H1 (cell line): ENCODE data around the gene TLNRD1. TPM values are rescaled to one million over a fixed set of nuclear protein-coding genes. Genes with fewer than 3 reads are reported as not detected.

Source experiments
- CTCF ChIA-PET: fragments of 300-600 bp; sonication (Branson Sonifier 250); formaldehyde crosslinking; loops from one replicate; lab custom pipeline; 2021; ENCODE audit not compliant: partially characterized antibody; lab: Charles Lee
- POLR2A ChIA-PET: fragments of 300-600 bp; sonication (Branson Sonifier 250); formaldehyde crosslinking; loops from one replicate; lab custom pipeline; 2021; ENCODE audit warnings: inconsistent platforms; ENCODE audit not compliant: partially characterized antibody; lab: Charles Lee
- DNase-seq, 2 experiments: peaks; one replicate each; pipeline versions ENCODE4 v3.0.0 to v3.0.0-alpha.2; 2010 to 2022; ENCODE audit warnings: low spot score in 2 of 2, low read depth in 1 of 2, mixed read lengths in 1 of 2
- FAIRE-seq: peaks from 2 replicates; lab custom pipeline; 2011; peaks lifted over from hg19 to GRCh38; lab: Jason Lieb, UNC
- H2AFZ ChIP-seq: 2 replicates; pipeline ENCODE4 v1.8.1; 2012; ENCODE audit warnings: low read length, inconsistent platforms
- H2AK5ac ChIP-seq: 2 replicates; pipeline ENCODE4 v1.6.1; 2013; ENCODE audit warnings: low read depth, low read length
- H2BK120ac ChIP-seq: replicated peaks from 2 replicates; pipeline ENCODE3; 2013; ENCODE audit warnings: low read depth, low read length, inconsistent platforms
- H2BK12ac ChIP-seq: 2 replicates; pipeline ENCODE4 v1.6.1; 2013; ENCODE audit warnings: low read depth, low read length
- H2BK15ac ChIP-seq: 2 replicates; pipeline ENCODE4 v1.6.1; 2013; ENCODE audit warnings: low read length
- H2BK20ac ChIP-seq: 2 replicates; pipeline ENCODE4 v1.6.1; 2013; ENCODE audit warnings: low read length
- H2BK5ac ChIP-seq: 2 replicates; pipeline ENCODE4 v1.6.1; 2013; ENCODE audit warnings: low read depth, low read length
- H3K14ac ChIP-seq: 2 replicates; pipeline ENCODE4 v1.6.1; 2013; ENCODE audit warnings: inconsistent platforms; ENCODE audit not compliant: insufficient read length
- H3K18ac ChIP-seq: 2 replicates; pipeline ENCODE4 v1.6.1; 2013; ENCODE audit warnings: low read length; ENCODE audit errors: extremely low read depth
- H3K23ac ChIP-seq: 2 replicates; pipeline ENCODE4 v1.6.1; 2013; ENCODE audit warnings: inconsistent platforms; ENCODE audit not compliant: insufficient read length
- H3K23me2 ChIP-seq: 2 replicates; pipeline ENCODE4 v1.6.1; 2013; ENCODE audit warnings: low read depth, low read length
- H3K27ac ChIP-seq: 2 replicates; pipeline ENCODE4 v1.6.1; 2011; ENCODE audit warnings: low read depth, low read length, inconsistent platforms
- H3K27me3 ChIP-seq, 4 experiments: replicated peaks in 1 of 4; 1 replicate in 1 of 4; 2 replicates in 3 of 4; pipeline versions ENCODE4 v1.6.1 to v1.8.1; 2011 to 2013; ENCODE audit warnings: low read length in 3 of 4, mild to moderate bottlenecking in 3 of 4, inconsistent platforms in 2 of 4, mixed read lengths in 2 of 4, moderate library complexity in 1 of 4; ENCODE audit not compliant: control insufficient read depth in 3 of 4, insufficient read depth in 3 of 4; ENCODE audit errors: extremely low read depth in 1 of 4
- H3K36me3 ChIP-seq, 4 experiments: 2 replicates each; pipeline versions ENCODE4 v1.6.1 to v1.8.1; 2011 to 2013; ENCODE audit warnings: mild to moderate bottlenecking in 4 of 4, low read length in 3 of 4, moderate library complexity in 2 of 4, control low read depth in 1 of 4, inconsistent platforms in 1 of 4; ENCODE audit not compliant: insufficient read depth in 4 of 4, control insufficient read depth in 2 of 4
- H3K4ac ChIP-seq: replicated peaks from 2 replicates; pipeline ENCODE3; 2013; ENCODE audit warnings: low read length, low read depth, mixed read lengths, inconsistent platforms; ENCODE audit not compliant: insufficient read length
- H3K4me1 ChIP-seq, 4 experiments: replicated peaks in 1 of 4; 1 replicate in 1 of 4; 2 replicates in 3 of 4; pipeline versions ENCODE4 v1.6.1 to v1.8.1; 2011 to 2013; ENCODE audit warnings: low read length in 3 of 4, inconsistent platforms in 2 of 4, mixed read lengths in 1 of 4; ENCODE audit not compliant: insufficient read depth in 4 of 4, control insufficient read depth in 3 of 4
- H3K4me2 ChIP-seq, 2 experiments: 2 replicates each; pipeline versions ENCODE4 v1.6.1 to v1.8.1; 2011 to 2013; ENCODE audit warnings: low read depth in 2 of 2, low read length in 2 of 2, control low read depth in 1 of 2, inconsistent platforms in 1 of 2, mild to moderate bottlenecking in 1 of 2; ENCODE audit not compliant: insufficient read depth in 1 of 2
- H3K4me3 ChIP-seq, 4 experiments: fragments of 200-600, 300-600 bp in 1 of 4; sonication (generic), shearing (Covaris generic), sonication (Bioruptor Twin) in 1 of 4; 2 replicates each; pipeline versions ENCODE4 v1.5.1 to v1.8.1; 2011 to 2016; ENCODE audit warnings: low read length in 4 of 4, low read depth in 3 of 4, control low read depth in 2 of 4, inconsistent platforms in 2 of 4, mild to moderate bottlenecking in 2 of 4, mixed read lengths in 1 of 4, moderate library complexity in 1 of 4; ENCODE audit not compliant: insufficient read depth in 2 of 4; ENCODE audit errors: extremely low read depth in 1 of 4
- H3K56ac ChIP-seq: replicated peaks from 2 replicates; pipeline ENCODE3; 2013; ENCODE audit warnings: low read depth, mild to moderate bottlenecking, mixed read lengths, low read length, inconsistent platforms; ENCODE audit not compliant: insufficient read length
- H3K79me1 ChIP-seq: 2 replicates; pipeline ENCODE4 v1.6.1; 2013; ENCODE audit warnings: low read depth, low read length, control low read depth
- H3K79me2 ChIP-seq, 2 experiments: 2 replicates each; pipeline versions ENCODE4 v1.6.1 to v1.8.1; 2012 to 2013; ENCODE audit warnings: low read length in 2 of 2, mild to moderate bottlenecking in 2 of 2, inconsistent platforms in 1 of 2; ENCODE audit not compliant: insufficient read depth in 2 of 2, control insufficient read depth in 1 of 2
- H3K9ac ChIP-seq, 4 experiments: replicated peaks in 1 of 4; 1 replicate in 1 of 4; 2 replicates in 3 of 4; pipeline versions ENCODE4 v1.6.1 to v1.8.1; 2011 to 2013; ENCODE audit warnings: low read depth in 3 of 4, low read length in 3 of 4, control low read depth in 2 of 4, mild to moderate bottlenecking in 2 of 4, moderate library complexity in 2 of 4, inconsistent platforms in 1 of 4; ENCODE audit errors: extremely low read depth in 1 of 4
- H3K9me3 ChIP-seq, 2 experiments: 2 replicates each; pipeline versions ENCODE4 v1.6.1 to v1.8.1; 2012 to 2013; ENCODE audit warnings: mild to moderate bottlenecking in 2 of 2, moderate library complexity in 2 of 2, control low read depth in 1 of 2, inconsistent platforms in 1 of 2, low read depth in 1 of 2, low read length in 1 of 2, mixed read lengths in 1 of 2; ENCODE audit not compliant: insufficient read depth in 2 of 2
- H4K20me1 ChIP-seq, 2 experiments: replicated peaks in 1 of 2; 2 replicates each; pipeline versions ENCODE3 to v1.8.1; 2011 to 2013; ENCODE audit warnings: inconsistent platforms in 2 of 2, low read length in 2 of 2, mild to moderate bottlenecking in 1 of 2; ENCODE audit not compliant: insufficient read depth in 2 of 2, control insufficient read depth in 1 of 2
- H4K5ac ChIP-seq: 2 replicates; pipeline ENCODE4 v1.6.1; 2013; ENCODE audit warnings: low read length, low read depth, mixed read lengths, inconsistent platforms; ENCODE audit not compliant: insufficient read length
- H4K8ac ChIP-seq: 2 replicates; pipeline ENCODE4 v1.8.0; 2013; ENCODE audit warnings: mild to moderate bottlenecking, moderate library complexity, low read length, inconsistent platforms; ENCODE audit not compliant: insufficient read depth; ENCODE audit errors: extremely low read depth
- H4K91ac ChIP-seq: replicated peaks from 2 replicates; pipeline ENCODE3; 2013; ENCODE audit warnings: low read length, mixed read lengths, inconsistent platforms; ENCODE audit not compliant: insufficient read length
- BACH1 ChIP-seq: IDR thresholded peaks from 2 replicates; pipeline ENCODE4 v1.6.1; 2012; ENCODE audit warnings: low read length, improper control_type of control experiment
- BRCA1 ChIP-seq: IDR thresholded peaks from 2 replicates; pipeline ENCODE4 v1.6.1; 2012; ENCODE audit warnings: low read depth, low read length, improper control_type of control experiment
- CBX8 ChIP-seq: fragments of 300-800, 300-1000 bp; sonication (generic); IDR thresholded peaks from 2 replicates; pipeline ENCODE4 v1.7.1; 2016; ENCODE audit warnings: low read depth, low read length, borderline replicate concordance
- CHD2 ChIP-seq: IDR thresholded peaks from 2 replicates; pipeline ENCODE4 v1.6.1; 2012; ENCODE audit warnings: low read length, improper control_type of control experiment
- CTBP2 ChIP-seq: IDR thresholded peaks from 2 replicates; pipeline ENCODE4 v1.7.0; 2011; ENCODE audit warnings: borderline replicate concordance, mild to moderate bottlenecking, moderate library complexity, mixed read lengths, low read length; ENCODE audit not compliant: insufficient read depth, insufficient read length
- EP300 ChIP-seq, 2 experiments: IDR thresholded peaks; 1 replicate in 1 of 2; 2 replicates in 1 of 2; pipeline ENCODE4 v1.6.1; 2011 to 2012; ENCODE audit warnings: low read depth in 2 of 2, low read length in 2 of 2, mild to moderate bottlenecking in 2 of 2, borderline replicate concordance in 1 of 2, inconsistent platforms in 1 of 2, moderate library complexity in 1 of 2
- GABPA ChIP-seq: IDR thresholded peaks from 2 replicates; pipeline ENCODE4 v1.6.1; 2011; ENCODE audit warnings: mild to moderate bottlenecking, low read length, moderate library complexity, borderline replicate concordance; ENCODE audit not compliant: insufficient read depth
- MAFK ChIP-seq: IDR thresholded peaks from 2 replicates; pipeline ENCODE4 v1.6.1; 2012; ENCODE audit warnings: low read depth, mild to moderate bottlenecking, improper control_type of control experiment, low read length
- NRF1 ChIP-seq: IDR thresholded peaks from 2 replicates; pipeline ENCODE4 v1.6.1; 2011; ENCODE audit warnings: mild to moderate bottlenecking, low read depth, low read length, improper control_type of control experiment
- PHF8 ChIP-seq: fragments of 200-600 bp; sonication (generic); conservative IDR thresholded peaks from 2 replicates; pipeline ENCODE4 v1.7.1; 2012; ENCODE audit warnings: low read depth, mild to moderate bottlenecking, inconsistent platforms, low read length, moderate library complexity
- RXRA ChIP-seq: IDR thresholded peaks from 2 replicates; pipeline ENCODE4 v1.6.1; 2011; ENCODE audit warnings: low read depth, mild to moderate bottlenecking, low read length, moderate library complexity; ENCODE audit not compliant: insufficient read depth
- SAP30 ChIP-seq: fragments of 300-600 bp; sonication (generic); IDR thresholded peaks from 2 replicates; pipeline ENCODE4 v1.7.1; 2012; ENCODE audit warnings: low read length, moderate library complexity, mild to moderate bottlenecking, inconsistent platforms; ENCODE audit not compliant: insufficient read depth, insufficient replicate concordance
- SRF ChIP-seq: IDR thresholded peaks from 2 replicates; pipeline ENCODE4 v1.6.1; 2011; ENCODE audit warnings: mild to moderate bottlenecking, low read depth, low read length, moderate library complexity
- TAF7 ChIP-seq: optimal IDR thresholded peaks from 2 replicates; pipeline ENCODE3; 2011; ENCODE audit warnings: low read depth, mild to moderate bottlenecking, inconsistent platforms, low read length, moderate library complexity, borderline replicate concordance
- WGBS, 2 experiments: shearing (Covaris generic) in 1 of 2; methylation state at CpG; one replicate each; pipeline versions ENCODE4 v1.1.6 to v1.1.7; 2013 to 2015; ENCODE audit warnings: low lambda C conversion rate in 2 of 2, mixed read lengths in 2 of 2, inconsistent platforms in 1 of 2, low coverage in 1 of 2, missing lambda C conversion rate in 1 of 2; ENCODE audit not compliant: insufficient replicate concordance in 2 of 2, insufficient coverage in 1 of 2, insufficient read length in 1 of 2; ENCODE audit errors: extremely low coverage in 1 of 2, missing lambda C conversion rate in 1 of 2; 5-methylcytosine and 5-hydroxymethylcytosine counted together
- polyA plus RNA-seq, 7 experiments: library from polyadenylated mRNA; depleted of rRNA in 3 of 7; stranded (reverse) in 5 of 7; unstranded in 2 of 7; fragments of >200 nt in 5 of 7; fragments of 200-250 nt in 2 of 7; gene quantifications; 1 replicate in 5 of 7; 2 replicates in 1 of 7; 4 replicates in 1 of 7; pipeline versions ENCODE4 v1.2.1 to v1.2.3, GENCODE V29; 2011 to 2013; ENCODE audit warnings: missing spikeins in 2 of 7, mixed read lengths in 2 of 7
- total RNA-seq: library from RNA; stranded (reverse); fragmentation: NEBNext Ultra II Directional; extraction: Animal tissue kit (Norgen Biotek cat#: 25700); gene quantifications from 2 replicates; pipeline ENCODE4 v1.2.1, GENCODE V29; 2021

The TLNRD1 gene
- total and polyA plus RNA-seq, 2 of the 8 experiments (the other 6 are each of a cell fraction or from before 2014, with no cell fraction given) = 12.2 to 20.5 TPM

GRCh38 chr15:80957556-80957955, 43.2 kb upstream of the TLNRD1 start:
- H3K36me3 ChIP-seq = peaks cover 0 to 5% (median 0%) of the 10 kb centered on the region in 4 experiments; a peak in 1 of 8 replicates
- H3K4me3 ChIP-seq = no peak overlapping the region
- H4K8ac ChIP-seq = no peak overlapping the region
- H2AFZ ChIP-seq = no peak overlapping the region
- H4K91ac ChIP-seq = no peak overlapping the region
- H2BK20ac ChIP-seq = no peak overlapping the region
- 42% methylated on average over 1 of the region's 2 CpGs; no CpG with 5 or more reads in 1 of the 2 experiments for WGBS, 2 experiments
- H3K4ac ChIP-seq = no peak overlapping the region
- H3K9me3 ChIP-seq = no peaks in the 10 kb centered on the region
- H3K14ac ChIP-seq = no peak overlapping the region
- no peak overlapping the region for H4K5ac ChIP-seq
- H3K79me2 ChIP-seq = no peaks in the 10 kb centered on the region
- POLR2A ChIA-PET = interaction anchor here (0.9 to 1.2 kb wide), 2 partner anchors 10 to 14 kb away, joined by 4 to 5 read pairs; no protein-coding TSS in a partner anchor
- H3K4me1 ChIP-seq = peaks cover 0 to 16% (median 7%) of the 10 kb centered on the region in 4 experiments; a peak in 5 of 7 replicates
- H3K27me3 ChIP-seq = no peaks in the 10 kb centered on the region
- peaks cover 0 to 1% of the 10 kb centered on the region in 2 experiments for H4K20me1 ChIP-seq
- no peak overlapping the region for H3K27ac ChIP-seq
- no peak overlapping the region for H2BK15ac ChIP-seq
- FAIRE-seq = no peak
- H2BK12ac ChIP-seq = no peak overlapping the region
- H3K23me2 ChIP-seq = no peaks in the 10 kb centered on the region
- H3K9ac ChIP-seq = no peak overlapping the region
- H3K79me1 ChIP-seq = peaks cover 7% of the 10 kb centered on the region
- H3K18ac ChIP-seq = no peak overlapping the region
- no peak overlapping the region for H2BK5ac ChIP-seq
- CTCF ChIA-PET = interaction anchor here (1.0 to 9.0 kb wide), 5 partner anchors 12 to 178 kb away, joined by 3 to 71 read pairs (median 4); partner anchors contain the start of gene CEMIP
- no peak overlapping the region for H3K4me2 ChIP-seq
- H3K56ac ChIP-seq = no peak overlapping the region
- H2BK120ac ChIP-seq = no peak overlapping the region
- H3K23ac ChIP-seq = no peak overlapping the region
- H2AK5ac ChIP-seq = 0 out of 2 replicates have a peak overlapping the region, but pooled peaks have one; percentile 5
- no peak for DNase-seq
- TF ChIP-seq SAP30 (no peak), CBX8 (no peak), RXRA (no peak), BACH1 (no peak), TAF7 (no peak), BRCA1 (no peak), NRF1 (no peak), MAFK (no peak), SRF (no peak), CHD2 (no peak), PHF8 (no peak), GABPA (no peak), CTBP2 (no peak), EP300 (IDR thresholded peaks at IDR 0.05; ENCODE audit: borderline replicate concordance in 1 of 2, low read depth in 2 of 2, low read length in 2 of 2) (no peak)
